ENCODE measurements around the gene CDCA3.

DNA sequence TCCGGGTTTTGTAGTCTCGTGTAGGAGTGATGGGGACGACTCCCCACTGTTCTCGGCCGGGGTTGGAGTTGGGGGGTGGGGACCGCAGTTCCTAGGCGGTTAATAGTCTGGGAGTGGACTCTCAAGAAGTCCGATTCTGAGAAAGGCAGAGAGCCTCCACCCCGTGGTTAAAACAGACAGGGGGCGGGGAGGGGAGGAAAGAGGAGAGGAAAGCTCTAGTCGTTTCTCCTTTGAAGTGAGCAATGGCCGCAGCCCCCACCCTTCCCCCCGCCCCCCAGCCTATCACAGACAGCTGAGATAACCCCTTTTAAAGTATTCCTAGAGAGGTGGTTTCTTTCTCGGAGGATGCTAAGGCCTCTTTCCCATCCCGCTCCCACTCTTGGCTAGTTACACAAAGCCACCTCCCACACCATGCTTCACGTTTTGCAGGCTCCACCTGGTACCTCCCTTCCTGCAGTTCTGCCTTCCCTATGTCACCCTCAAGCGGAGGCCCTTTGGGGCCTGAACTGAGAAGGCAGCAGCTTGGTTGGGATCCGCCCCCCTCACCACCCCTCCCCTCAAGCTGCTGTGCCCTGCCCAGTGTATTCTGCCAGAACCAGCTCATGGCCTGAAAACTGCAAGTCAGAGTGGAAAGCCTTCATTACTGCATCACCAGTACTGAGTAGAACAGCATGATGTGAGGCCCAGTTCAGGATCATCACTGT is 1.7 kb upstream of the CDCA3 start:
- TF ChIP-seq, protein P1, sequence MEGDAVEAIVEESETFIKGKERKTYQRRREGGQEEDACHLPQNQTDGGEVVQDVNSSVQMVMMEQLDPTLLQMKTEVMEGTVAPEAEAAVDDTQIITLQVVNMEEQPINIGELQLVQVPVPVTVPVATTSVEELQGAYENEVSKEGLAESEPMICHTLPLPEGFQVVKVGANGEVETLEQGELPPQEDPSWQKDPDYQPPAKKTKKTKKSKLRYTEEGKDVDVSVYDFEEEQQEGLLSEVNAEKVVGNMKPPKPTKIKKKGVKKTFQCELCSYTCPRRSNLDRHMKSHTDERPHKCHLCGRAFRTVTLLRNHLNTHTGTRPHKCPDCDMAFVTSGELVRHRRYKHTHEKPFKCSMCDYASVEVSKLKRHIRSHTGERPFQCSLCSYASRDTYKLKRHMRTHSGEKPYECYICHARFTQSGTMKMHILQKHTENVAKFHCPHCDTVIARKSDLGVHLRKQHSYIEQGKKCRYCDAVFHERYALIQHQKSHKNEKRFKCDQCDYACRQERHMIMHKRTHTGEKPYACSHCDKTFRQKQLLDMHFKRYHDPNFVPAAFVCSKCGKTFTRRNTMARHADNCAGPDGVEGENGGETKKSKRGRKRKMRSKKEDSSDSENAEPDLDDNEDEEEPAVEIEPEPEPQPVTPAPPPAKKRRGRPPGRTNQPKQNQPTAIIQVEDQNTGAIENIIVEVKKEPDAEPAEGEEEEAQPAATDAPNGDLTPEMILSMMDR (IDR thresholded peaks at IDR 0.05), result no peak
- TF ChIP-seq POLR2A (IDR thresholded peaks at IDR 0.05), result peak in 1 of 4 donors; percentile 39

Data from esophagus squamous epithelium (tissue), 4 donors.